SU-DHL-6 (cell line): Measurements from ENCODE around the gene MRM2.

Experiments used
- H2AFZ ChIP-seq: fragments of 200-600 bp; sonication (generic); 2 replicates; pipeline ENCODE4 v1.6.1; 2014; ENCODE audit warnings: low read depth, mild to moderate bottlenecking, moderate library complexity, mixed read lengths, antibody characterized with exemption, low read length; ENCODE audit not compliant: severe bottlenecking
- H3F3A ChIP-seq: fragments of 200-600 bp; shearing (Covaris generic); 2 replicates; pipeline ENCODE4 v1.6.0; 2016; ENCODE audit warnings: antibody characterized with exemption, mild to moderate bottlenecking; ENCODE audit not compliant: insufficient read depth
- H3K27ac ChIP-seq: fragments of 200-600 bp; sonication (generic); 2 replicates; pipeline ENCODE4 v1.5.1; 2016; ENCODE audit warnings: low read depth, mild to moderate bottlenecking, low read length, moderate library complexity, mixed read lengths
- H3K27me3 ChIP-seq: fragments of 200-600 bp; sonication (generic), shearing (Covaris generic); 2 replicates; pipeline ENCODE4 v1.6.0; 2014; ENCODE audit warnings: mild to moderate bottlenecking, low read length
- H3K36me3 ChIP-seq: fragments of 200-600 bp; sonication (generic); 2 replicates; pipeline ENCODE4 v1.6.1; 2014; ENCODE audit warnings: mild to moderate bottlenecking, low read length, mixed read lengths
- H3K4me2 ChIP-seq: fragments of 300-600, 200-600 bp; shearing (Covaris generic), sonication (generic); 2 replicates; pipeline ENCODE4 v1.6.0; 2014; ENCODE audit warnings: low read length, low read depth, mild to moderate bottlenecking; ENCODE audit not compliant: poor library complexity, severe bottlenecking
- H3K4me3 ChIP-seq: fragments of 200-600 bp; sonication (generic); 2 replicates; pipeline ENCODE4 v1.5.1; 2014; ENCODE audit warnings: antibody characterized with exemption, low read length, mild to moderate bottlenecking, mixed read lengths; ENCODE audit not compliant: insufficient read depth, poor library complexity, severe bottlenecking
- H3K79me2 ChIP-seq: fragments of 200-600 bp; sonication (generic); 2 replicates; pipeline ENCODE4 v1.6.1; 2014; ENCODE audit warnings: mild to moderate bottlenecking, low read length, moderate library complexity; ENCODE audit not compliant: insufficient read depth
- H3K9ac ChIP-seq: fragments of 200-600 bp; sonication (generic); 2 replicates; pipeline ENCODE4 v1.7.0; 2014; ENCODE audit warnings: mild to moderate bottlenecking, low read length
- H3K9me2 ChIP-seq: fragments of 200-600 bp; sonication (generic); replicated peaks from 2 replicates; pipeline ENCODE4 v1.6.1; 2014; ENCODE audit warnings: low read length; ENCODE audit not compliant: insufficient read depth
- H3K9me3 ChIP-seq: fragments of 200-600 bp; sonication (generic); 2 replicates; pipeline ENCODE4 v1.6.1; 2014; ENCODE audit warnings: low read length, mixed read lengths; ENCODE audit not compliant: insufficient read depth
- H4K20me1 ChIP-seq: fragments of 200-600 bp; sonication (generic); 2 replicates; pipeline ENCODE4 v1.6.1; 2014; ENCODE audit warnings: low read depth, mild to moderate bottlenecking, antibody characterized with exemption, low read length, moderate library complexity, mixed read lengths
- EZH2phosphoT487 ChIP-seq: fragments of 200-600 bp; sonication (generic), shearing (Covaris generic); conservative IDR thresholded peaks from 2 replicates; pipeline ENCODE4 v1.6.1; 2018; ENCODE audit warnings: mild to moderate bottlenecking, antibody characterized with exemption, low read length, moderate library complexity, mixed read lengths
- TF ChIP-seq, protein P1 (sequence below): fragments of 200-600 bp; sonication (generic); IDR thresholded peaks from one replicate; pipeline ENCODE4 v1.5.1; 2017; ENCODE audit warnings: antibody characterized with exemption, mild to moderate bottlenecking, low read length, moderate library complexity; ENCODE audit not compliant: insufficient read depth, poor library complexity, severe bottlenecking

Gene MRM2

DNA sequence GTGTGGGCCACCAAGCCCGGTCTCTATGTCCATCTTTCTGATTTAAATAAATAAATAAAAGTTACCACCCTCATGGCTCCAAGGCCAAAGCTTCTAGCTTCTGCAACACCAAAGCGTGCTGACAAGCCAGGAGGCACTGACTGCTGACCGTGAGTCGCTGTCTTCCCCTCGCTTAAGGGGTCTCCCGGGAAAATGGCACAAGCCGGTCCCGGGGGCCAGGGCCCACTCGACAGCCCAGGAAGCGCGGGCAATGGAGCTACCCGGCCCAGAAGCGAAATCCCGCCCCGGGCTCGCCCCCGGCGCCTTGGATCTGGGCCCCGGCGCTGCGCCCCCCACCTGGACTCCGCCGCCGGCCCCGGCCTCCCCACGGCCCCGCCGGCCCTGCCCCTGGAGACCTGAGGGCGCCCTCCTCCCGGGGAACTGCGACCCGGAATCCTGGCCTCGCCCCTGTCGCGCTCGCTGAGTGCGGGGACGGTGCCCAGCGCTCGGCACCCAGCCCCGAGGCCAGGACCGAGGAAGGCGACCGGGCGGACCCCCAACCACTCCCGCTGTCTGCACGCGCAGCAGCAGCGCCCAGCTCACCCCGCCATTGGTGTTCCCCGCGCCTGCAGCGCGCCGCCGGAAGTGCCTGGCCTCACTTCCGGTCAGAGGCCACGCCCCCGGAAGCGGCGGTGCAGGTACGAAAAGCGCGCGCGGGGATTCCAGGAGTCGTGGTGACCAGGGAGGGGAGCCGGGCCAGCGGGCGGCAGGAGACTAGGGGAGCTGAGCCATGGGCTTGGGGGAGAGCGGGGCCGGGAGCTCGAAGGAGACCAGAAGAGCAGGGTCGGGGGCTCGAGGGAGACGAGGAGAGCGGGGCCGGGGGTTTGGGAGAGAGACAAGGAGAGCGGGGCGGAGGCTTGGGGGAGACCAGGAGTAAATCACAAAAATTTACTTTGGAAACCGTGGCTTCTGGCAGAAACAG is at the start of gene MRM2, which contains the start of gene NUDT1:
Gene MRM2, minus strand, starts transcription at position 626 of the 961 bp plus-strand sequence. Its CDS starts 36 bp downstream, at position 590.
Gene NUDT1, plus strand, starts transcription at position 647 of the 961 bp plus-strand sequence. CDS start 2,349 bp downstream, outside the sequence.
- peak within 1 kb of the TSS; percentile 100 for H3K9ac ChIP-seq
- H3K36me3 ChIP-seq = no peaks in the 10 kb centered on the region; the same call in 1 of the 2 replicates
- no peak for TF ChIP-seq EZH2phosphoT487
- TF ChIP-seq, protein P1, sequence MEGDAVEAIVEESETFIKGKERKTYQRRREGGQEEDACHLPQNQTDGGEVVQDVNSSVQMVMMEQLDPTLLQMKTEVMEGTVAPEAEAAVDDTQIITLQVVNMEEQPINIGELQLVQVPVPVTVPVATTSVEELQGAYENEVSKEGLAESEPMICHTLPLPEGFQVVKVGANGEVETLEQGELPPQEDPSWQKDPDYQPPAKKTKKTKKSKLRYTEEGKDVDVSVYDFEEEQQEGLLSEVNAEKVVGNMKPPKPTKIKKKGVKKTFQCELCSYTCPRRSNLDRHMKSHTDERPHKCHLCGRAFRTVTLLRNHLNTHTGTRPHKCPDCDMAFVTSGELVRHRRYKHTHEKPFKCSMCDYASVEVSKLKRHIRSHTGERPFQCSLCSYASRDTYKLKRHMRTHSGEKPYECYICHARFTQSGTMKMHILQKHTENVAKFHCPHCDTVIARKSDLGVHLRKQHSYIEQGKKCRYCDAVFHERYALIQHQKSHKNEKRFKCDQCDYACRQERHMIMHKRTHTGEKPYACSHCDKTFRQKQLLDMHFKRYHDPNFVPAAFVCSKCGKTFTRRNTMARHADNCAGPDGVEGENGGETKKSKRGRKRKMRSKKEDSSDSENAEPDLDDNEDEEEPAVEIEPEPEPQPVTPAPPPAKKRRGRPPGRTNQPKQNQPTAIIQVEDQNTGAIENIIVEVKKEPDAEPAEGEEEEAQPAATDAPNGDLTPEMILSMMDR = no peak
- H4K20me1 ChIP-seq = no peaks in the 10 kb centered on the region
- H3K9me3 ChIP-seq = no peaks in the 10 kb centered on the region
- H3K4me3 ChIP-seq = peak within 1 kb of the TSS; percentile 94
- no peaks in the 10 kb centered on the region for H3K9me2 ChIP-seq
- H2AFZ ChIP-seq = peak within 1 kb of the TSS; percentile 74
- peak within 1 kb of the TSS; percentile 84 for H3K4me2 ChIP-seq
- no peaks in the 10 kb centered on the region for H3K27me3 ChIP-seq
- H3F3A ChIP-seq = peaks cover 17% of the 10 kb centered on the region
- peak within 1 kb of the TSS; percentile 62 for H3K27ac ChIP-seq
- H3K79me2 ChIP-seq = peaks cover 42% of the 10 kb centered on the region

- H4K20me1 ChIP-seq = no peaks in the 10 kb centered on the region
- no peaks in the 10 kb centered on the region for H3K9me3 ChIP-seq
- no peak overlapping the region for H3K4me2 ChIP-seq
- H3K9me2 ChIP-seq = no peaks in the 10 kb centered on the region
- H2AFZ ChIP-seq = no peak overlapping the region
- H3K27ac ChIP-seq = no peak overlapping the region
- peaks cover 12% of the 10 kb centered on the region for H3F3A ChIP-seq
- H3K9ac ChIP-seq = no peak overlapping the region
- H3K27me3 ChIP-seq = no peaks in the 10 kb centered on the region
- no peak for TF ChIP-seq EZH2phosphoT487
- TF ChIP-seq, protein P1 = no peak
- no peaks in the 10 kb centered on the region for H3K36me3 ChIP-seq
- H3K79me2 ChIP-seq = peaks cover 71% of the 10 kb centered on the region
- H3K4me3 ChIP-seq = no peak overlapping the region
Measured at GRCh38 chr7:2290877-2291276, 48.9 kb upstream of the MRM2 start.

GRCh38 chr7:2289621-2290020 is 47.6 kb upstream of the MRM2 start:
- Histone ChIP-seq H3K4me3 (no peak overlapping the region), H2AFZ (no peak overlapping the region), H3K9me2 (no peaks in the 10 kb centered on the region), H3K4me2 (no peak overlapping the region), H3K9me3 (no peaks in the 10 kb centered on the region), H3K9ac (no peak overlapping the region), H4K20me1 (no peaks in the 10 kb centered on the region), H3K27ac (no peak overlapping the region), H3K27me3 (no peaks in the 10 kb centered on the region), H3F3A (peaks cover 10% of the 10 kb centered on the region), H3K79me2 (peaks cover 68% of the 10 kb centered on the region), H3K36me3 (no peaks in the 10 kb centered on the region)
- no peak for TF ChIP-seq EZH2phosphoT487
- TF ChIP-seq, protein P1 = no peak
